Measurements from ENCODE around the gene DCP1A. TPM values are rescaled to one million over a fixed set of nuclear protein-coding genes. Genes with fewer than 3 reads are reported as not detected.
"Not testable (repeated sequence)": the region's sequence is repeated elsewhere in the genome, so short reads cannot be mapped to it uniquely, and the experiment has no call there.

DCP1A gene
- total RNA-seq (2014; rRNA removed; shearing (Covaris generic)) = 13.7 and 14.4 TPM in 2 replicates

DNA sequence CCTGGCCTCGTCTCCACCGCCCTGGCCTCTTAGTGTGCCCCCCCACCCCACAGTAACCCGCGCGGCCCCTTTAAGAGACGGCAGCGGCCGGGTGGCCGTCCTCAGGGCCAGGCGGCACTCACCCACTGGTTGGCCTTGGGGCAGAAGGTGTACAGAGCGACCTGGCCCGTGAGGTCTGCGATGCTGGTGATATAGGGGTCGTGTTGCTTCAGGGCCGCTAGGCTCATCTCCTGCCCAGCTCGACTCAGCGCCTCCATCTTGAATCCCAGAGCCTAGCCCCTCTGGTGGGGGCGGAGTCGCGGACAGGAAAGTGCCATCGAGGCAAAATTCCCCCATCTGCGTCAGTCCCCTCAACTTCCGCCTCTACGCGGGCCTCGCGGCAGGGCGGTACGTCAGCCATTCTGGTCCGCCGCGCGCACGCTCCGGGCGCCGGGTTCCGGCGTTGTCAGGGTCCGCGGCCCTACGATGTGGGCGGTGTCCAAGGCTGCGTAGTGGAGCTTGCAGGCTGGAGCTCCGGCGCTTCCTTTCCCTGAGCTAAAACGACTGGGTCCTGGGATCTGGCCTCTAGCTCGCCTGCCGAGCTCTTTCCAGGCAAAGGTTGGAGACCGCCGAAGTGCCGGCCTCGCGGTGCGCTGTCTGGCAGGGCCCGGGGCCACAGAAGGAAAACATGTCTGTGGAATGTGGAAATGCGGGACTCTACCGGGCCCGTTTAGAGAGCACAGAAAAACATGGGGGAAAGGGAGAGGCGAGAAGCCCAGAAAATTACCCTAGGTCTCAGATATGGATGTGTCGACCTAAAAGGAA is at the start of gene DCP1A:
Gene DCP1A, minus strand, starts transcription at position 283 of the 804 bp plus-strand sequence. Its CDS starts 26 bp downstream, at position 257.
- peak; percentile 95 for DNase-seq (ENCODE audit: low read depth)

DNA sequence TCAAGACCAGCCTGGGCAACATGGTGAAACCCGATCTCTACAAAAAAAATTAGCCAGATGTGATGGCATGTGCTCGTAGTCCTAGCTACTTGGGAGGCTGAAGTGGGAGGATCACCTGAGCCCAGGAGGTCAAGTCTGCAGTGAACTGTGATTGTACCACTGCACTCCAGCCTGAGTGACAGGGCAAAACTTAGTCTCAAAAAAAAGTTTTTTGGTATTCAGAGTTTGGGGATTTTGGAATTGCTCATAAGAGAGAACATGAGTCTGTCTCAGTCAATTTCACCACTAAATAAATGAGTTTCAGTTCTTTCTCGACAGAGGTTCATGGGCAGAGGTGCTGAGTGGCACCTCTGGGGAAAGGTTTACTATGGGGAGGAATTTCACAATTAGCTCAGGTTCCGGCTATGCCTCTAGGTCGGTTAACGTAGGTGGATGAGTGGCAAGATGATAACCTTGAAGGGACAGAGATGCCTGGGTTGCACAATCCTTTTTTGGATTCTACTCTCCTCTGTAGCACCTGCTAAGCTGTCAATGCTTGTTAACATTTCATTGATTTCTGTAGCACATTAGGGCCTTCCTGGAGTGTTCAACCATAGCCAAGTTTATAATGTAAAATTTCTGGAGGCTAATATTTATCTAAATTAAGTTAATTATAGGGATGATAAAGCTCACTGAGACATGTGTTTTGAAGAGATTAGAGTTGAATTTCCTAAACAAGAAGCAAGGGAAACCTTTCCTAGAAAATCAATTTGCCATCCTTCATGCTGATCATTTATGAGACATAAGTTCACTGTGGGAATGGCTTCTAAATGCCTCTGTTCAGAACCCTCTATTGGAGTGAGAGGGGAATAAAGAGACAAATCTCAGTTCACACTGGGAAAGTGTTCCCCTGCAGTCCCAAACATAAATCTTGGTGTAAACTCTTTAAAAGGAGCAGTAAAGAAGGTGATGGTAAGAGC is 37.4 kb upstream of the DCP1A start:
- DNase-seq (ENCODE audit: low read depth) = no peak

DNA sequence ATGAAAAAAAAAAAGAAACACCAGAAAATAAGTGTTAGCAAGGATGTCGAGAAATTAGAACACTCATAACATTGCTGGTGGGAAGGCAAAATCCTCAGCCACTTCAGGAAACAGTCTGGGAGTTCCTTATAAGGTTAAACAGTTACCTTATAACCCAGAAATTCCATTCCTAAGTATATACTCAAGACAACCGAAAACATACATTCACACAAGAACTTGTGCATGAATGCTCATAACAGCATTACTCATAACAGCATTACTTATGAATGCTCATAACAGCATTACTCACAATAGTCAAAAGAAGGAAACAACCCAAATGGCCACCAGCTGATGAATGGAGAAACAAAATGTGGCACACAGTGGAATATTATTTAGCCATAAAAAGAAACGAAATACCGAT is 34.8 kb upstream of the DCP1A start:
- DNase-seq (ENCODE audit: low read depth) = no peak

DNA sequence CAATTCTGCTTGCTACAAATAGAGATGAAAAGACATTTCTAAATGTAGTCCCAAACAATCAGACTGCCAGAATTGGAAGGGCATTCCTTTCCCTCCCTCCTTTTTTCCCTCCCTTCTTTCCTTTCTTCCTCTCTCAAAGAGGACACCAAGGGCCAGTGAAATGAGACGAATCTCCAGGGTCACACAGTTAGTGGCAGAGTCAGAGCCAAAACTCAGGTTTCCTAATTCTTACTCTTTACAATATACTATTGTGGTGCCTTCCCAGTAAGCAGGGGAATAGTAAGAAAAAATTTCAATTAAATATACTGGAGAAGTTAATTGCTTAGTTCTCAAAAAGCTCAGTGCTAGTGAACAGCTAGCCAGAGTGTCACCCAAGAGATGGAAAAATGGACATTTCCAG is 33.0 kb upstream of the DCP1A start:
- no peak for DNase-seq (ENCODE audit: low read depth)

DNA sequence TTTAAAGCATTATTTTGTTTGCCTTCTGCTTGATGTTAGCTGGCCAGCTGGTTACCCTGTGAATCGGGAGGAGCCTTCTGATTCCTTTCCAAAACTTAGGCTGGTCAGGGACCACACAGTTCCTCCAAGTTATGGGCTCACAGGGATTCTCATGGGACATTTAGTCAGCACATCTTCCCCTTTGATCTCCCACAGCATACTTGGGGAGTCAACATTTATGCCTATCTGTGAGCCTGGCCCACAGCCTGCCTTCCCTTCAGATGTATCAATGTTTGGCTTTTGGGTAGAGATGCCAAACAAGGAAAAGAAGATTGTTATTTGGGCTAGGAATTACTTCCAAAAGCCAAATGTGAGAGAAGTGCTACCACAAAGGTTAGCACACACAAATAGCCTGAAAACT is 32.6 kb upstream of the DCP1A start:
- no peak for DNase-seq (ENCODE audit: low read depth)

DNA sequence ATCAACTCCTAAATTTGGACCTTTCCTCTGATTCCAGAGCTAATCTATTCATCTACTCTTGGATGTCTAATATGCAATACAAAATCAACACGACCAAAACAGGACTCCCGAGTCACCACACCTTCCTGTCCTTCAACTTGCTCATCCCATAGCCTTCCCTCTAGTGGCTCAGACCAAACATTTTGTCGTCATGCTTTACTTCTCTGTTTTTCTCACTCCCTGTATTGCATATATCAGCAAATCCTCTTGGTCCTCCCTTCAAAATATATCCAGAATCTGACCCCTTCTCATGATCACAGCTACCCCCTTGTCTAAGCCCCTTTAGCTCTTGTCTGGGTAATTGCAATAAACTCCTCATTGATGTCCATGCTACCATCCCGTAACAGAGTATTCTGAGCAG is 30.5 kb upstream of the DCP1A start:
- DNase-seq (ENCODE audit: low read depth) = no peak

DNA sequence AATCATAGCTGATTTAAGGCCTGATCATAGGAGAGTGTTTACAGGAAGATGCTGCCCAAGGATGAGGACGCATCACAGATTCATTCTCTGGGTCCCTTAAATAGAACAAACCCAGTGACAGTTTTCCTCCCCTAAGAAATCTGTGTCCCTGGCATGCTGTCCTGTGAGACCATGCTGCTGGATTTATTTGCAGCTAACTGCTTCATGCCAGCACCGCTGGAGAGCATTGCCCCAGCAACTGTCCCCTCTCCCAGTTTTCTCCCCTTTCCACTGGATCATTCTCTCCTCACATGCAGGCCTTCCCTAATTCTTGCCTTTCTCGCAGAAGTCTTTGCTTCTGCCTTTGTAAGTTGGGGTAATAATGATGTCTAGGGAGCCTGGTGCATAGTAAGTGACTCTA is 29.3 kb upstream of the DCP1A start:
- DNase-seq (ENCODE audit: low read depth) = no peak

DNA sequence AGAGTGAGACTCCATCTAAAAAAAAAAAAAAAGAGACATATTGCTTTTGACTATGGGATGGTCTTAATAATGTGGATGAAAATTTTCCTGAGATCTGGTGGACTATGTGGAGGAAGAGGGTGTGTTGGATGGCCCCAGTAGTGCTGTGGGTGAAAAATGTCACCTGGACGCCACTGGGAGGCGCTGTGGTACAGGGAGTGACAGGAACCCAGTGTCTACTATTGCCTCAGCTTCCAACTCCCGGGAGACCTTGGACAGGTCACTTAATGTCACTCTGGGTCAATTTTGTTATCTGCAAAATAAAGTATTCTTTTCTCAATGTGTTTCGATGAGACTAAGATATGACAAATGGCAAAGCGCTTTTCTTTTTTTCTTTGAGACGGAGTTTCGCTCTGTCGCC is 27.7 kb upstream of the DCP1A start:
- peak; percentile 60 for DNase-seq (ENCODE audit: low read depth)

DNA sequence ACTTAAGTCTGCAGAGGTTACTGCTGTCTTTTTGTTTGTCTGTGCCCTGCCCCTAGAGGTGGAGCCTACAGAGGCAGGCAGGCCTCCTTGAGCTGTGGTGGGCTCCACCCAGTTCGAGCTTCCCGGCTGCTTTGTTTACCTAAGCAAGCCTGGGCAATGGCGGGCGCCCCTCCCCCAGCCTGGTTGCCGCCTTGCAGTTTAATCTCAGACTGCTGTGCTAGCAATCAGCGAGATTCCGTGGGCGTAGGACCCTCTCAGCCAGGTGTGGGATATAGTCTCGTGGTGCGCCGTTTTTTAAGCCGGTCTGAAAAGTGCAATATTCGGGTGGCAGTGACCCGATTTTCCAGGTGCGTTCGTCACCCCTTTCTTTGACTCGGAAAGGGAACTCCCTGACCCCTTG is 23.4 kb upstream of the DCP1A start:
- DNase-seq (ENCODE audit: low read depth) = not testable (repeated sequence)

DNA sequence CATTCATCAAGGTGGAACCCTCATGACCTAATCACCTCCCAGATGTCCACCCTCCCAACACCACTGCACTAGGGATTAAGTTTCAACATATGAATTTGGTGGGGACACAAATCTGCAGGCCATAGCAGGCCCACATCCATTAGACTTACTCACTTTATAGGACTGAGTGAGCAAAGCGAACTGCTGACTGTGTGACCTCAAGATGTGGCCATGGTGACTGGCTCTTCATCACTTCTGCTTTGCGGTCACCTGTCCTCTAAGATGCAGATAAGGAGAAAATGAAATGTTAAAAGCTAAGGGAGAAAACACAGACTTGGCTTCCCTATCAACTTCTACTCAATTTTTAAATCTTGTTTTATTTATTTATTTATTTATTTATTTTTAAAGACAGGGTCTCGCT is 14.5 kb upstream of the DCP1A start:
- no peak for DNase-seq (ENCODE audit: low read depth)

DNA sequence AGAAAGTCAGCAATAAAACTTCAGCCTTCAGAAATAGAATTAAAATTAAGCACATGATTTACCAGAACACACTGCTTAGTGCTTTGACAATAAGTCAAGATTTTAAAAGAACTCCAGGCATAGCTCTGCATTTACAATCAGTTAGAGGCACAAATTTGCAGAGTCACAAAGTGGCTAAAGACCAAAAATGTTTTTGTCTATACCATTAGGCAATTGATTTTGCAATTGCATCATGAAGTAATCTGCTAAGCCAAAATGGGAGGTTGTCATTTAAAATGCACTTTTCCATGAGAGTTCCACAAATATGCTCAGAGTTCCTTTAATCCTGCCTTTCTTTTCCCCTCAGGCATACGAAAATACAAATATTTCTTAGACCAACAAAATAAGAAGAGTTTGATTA is 10.1 kb upstream of the DCP1A start:
- DNase-seq (ENCODE audit: low read depth) = no peak

DNA sequence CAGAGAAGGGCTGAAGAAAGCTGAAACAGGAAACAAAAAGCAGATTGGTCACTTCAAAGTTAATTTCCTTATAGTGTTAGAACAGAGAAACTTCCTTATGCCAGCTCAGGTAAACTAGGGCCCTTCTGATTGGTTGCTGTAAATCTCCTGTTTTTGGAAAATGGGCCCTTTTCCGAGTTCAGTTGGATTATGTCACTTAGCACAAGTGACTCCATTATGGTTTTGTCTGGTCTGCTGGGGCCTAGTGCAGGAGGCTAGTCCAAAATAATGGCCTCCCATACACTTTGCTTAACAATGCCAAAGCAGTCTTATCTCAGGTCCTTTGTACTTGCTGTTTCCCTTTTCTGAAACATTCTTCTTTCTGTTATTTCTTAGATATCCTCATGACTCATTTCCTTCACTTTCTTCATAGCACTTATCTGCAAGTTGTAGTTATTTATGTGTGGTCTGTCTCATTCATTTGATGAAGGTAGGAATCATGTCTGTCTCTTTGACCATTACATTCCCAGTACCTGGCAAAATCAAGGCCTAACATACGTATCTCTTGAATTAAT is 7.7 kb upstream of the DCP1A start:
- DNase-seq (ENCODE audit: low read depth) = peak; percentile 19

DNA sequence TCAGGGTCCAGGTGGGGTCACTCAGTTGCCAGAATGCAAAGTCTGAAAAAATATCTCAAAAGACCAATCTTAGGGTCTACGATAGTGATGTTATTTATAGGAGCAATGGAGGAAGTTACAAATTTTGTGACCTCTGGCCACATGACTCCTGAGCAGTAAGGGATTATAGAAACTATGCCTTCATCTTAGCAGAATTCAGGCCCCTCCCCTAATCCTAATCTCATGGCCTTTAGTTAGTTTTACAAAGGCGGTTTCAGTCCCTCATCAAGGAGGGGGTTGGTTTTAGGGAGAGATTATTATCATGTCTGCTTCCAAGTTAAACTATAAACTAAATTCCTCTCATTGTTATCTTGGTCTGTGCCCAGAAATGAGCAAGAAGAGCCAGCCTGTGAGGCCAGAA is 5.9 kb upstream of the DCP1A start:
- DNase-seq (ENCODE audit: low read depth) = no peak

DNA sequence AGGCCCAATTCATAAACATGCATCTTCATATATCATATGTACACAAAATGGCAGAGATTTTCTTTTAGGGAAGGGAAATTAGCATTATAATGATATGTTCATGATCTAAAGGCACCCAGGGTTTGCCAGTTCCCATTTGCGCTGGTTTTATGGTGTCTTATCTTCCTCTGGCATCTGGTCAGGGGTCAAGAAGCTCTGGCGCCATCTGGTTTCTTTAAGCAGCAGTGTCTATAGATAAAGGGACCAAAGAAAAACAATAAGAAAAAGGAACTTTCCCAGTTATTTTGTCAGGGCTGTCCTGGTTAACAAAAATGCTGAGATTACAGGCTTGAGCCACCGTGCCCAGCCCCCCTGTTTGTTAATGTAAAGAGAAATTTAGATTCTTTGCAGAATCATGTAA is 3.3 kb upstream of the DCP1A start:
- peak; percentile 70 for DNase-seq (ENCODE audit: low read depth)

DNA sequence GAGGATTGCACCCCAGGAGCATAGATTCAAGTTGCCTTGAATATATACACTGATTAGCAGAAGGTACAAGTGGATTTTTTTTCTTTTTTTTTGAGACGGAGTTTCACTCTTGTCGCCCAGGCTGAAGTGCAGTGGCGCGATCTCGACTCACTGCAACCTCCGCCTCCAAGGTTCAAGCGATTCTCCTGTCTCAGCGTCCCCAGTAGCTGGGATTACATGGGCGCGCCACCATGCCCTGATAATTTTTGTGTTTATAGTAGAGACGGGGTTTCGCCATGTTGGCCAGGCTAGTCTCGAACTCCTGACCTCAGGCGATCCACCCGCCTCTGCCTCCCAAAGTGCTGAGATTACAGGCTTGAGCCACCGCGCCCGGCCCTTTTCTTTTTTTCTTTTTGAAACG is 775 bp upstream of the DCP1A start:
- not testable (repeated sequence) for DNase-seq (ENCODE audit: low read depth)

DNA sequence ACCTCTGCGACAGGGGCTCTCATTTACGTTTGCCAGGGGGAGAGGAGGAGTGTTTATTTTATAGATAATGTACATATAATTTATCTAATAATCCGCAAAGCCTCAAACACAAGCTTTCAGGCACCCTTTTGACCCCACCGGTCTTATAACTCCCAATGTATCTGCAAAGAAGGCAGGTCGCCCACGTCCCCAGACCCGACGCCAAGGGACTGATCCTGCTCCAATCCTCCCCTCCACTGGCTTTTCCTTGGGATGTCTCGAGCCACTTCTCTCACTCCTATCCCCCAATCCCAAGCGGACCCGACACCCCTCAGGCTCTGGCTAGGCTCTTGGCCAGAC is 452 bp downstream of the DCP1A start:
- no peak for DNase-seq (ENCODE audit: low read depth)

DNA sequence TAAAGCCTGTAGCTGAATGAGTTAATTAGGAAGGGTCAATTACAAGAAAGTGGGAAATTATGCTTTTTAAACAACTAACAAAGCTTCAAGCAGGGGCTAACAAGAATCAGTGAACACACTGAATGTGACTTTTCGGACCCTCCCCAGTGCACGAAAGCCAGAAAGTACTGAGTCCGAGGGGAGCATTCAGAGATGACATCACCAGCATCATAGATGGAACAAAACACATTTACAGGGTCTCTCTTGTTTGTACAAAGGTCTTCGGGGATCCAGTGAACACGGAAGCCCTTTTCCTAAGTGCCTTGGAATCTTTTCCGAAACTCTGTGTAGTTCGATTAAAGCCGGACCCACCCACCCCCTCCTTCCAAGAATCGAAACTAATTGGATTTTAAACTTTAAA is 829 bp downstream of the DCP1A start:
- peak; percentile 15 for DNase-seq (ENCODE audit: low read depth)

DNA sequence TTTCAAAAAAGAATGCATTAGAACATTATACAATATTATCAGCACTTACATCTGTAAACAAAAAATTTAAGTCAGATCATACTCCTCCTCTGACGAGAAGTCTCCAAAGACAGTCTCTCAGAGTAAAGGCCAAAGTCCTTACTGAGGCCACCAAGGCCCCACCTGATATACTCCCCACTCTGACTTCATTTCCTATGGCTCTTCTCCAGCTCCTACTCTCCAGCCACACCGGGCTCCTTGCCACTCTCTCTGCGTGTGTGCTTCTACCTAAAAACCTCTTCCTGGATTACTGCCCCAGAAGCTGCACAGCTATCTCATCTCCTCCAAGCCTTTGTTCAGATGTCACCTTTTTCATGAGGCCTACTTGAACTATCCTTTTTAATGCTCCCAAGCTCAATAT is 5.0 kb downstream of the DCP1A start:
- no peak for DNase-seq (ENCODE audit: low read depth)

DNA sequence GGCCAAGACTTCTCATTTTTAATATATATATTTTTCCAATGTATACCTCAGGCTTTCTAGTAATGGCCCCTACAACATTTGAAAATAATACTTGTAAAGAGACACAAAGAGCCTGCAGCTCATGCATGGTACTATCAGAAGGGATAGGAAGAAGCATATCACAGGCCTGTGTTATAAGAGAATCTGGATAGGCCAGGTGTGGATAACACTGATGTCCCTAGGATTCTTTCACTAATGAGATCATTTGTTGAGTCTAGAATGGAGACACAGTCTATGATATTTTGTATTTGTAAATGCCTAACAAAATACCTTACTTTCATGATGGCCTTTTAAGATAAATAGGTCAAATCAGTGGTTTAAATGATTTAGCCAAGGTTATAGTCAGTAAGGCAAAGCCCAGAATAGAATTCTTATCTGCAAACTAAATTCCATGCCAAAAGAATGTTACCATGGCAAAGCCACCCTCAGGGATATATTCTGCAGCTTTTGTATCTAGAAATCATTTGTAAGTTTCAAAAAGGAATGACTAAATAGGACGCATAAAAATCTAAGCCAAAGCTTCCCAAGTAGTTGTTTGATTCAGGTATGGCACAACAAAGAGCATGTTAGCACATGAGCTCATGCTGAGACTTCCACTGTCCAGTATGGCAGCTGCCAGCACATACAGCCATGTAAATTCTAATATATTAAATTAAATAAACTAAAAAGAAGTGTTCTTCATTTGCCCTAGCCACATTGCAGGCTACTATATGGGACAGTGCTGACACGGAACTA is 10.0 kb downstream of the DCP1A start:
- no peak for DNase-seq (ENCODE audit: low read depth)

DNA sequence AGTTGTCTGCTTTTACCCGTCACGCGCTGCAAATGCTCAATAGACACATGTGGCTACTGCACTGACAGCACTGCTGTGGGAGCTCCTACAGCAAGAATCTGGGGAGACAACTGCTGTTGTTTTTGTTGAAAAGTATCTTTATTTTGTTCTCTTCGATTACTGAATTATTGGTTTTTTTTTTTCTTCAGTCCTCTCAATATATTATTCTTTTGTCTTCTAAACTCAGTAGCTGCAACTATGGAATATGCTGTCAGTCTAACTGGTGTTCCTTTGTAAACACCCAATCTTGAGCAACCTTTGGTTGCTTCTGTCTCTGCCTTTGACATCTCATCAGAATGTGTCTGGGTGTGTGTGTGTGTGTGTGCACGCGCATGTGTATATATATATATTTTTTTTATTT is 12.6 kb downstream of the DCP1A start:
- no peak for DNase-seq (ENCODE audit: low read depth)

DNA sequence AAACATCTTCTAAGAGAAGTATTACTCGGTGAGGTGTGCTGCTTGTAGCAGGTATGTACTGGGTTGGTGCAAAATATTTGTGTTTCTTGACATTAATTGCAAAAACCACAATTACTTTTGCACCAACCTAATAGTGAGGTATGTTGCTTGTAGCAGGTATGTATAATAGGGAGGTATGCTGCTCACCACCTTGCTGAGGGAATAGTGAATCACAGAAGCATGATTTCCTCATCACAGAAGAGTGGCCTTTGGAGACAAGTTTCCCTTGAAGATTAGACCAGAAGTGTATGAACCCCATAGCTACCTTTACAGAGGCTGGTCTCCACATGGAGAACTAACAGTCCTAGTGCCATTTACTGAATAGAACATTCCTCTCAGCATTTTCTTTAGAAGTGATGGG is 15.5 kb downstream of the DCP1A start:
- no peak for DNase-seq (ENCODE audit: low read depth)

DNA sequence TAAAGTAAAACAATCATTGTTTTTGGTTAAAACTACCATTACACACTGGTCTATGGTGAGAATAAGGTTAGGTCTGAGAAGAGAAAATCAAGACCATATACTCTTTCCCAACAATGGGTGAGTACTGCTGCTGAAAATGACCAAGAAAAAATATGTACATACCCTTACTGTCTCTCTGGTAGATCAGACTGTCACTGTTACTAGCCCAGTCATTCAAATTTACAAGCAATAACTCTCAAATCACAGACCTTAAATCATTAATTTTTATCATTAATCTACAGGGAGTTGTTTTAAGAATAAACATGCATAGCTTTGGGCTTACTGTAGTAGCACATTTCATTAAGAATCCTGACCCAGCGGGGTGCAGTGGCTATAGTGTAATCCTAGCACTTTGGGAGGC is 17.4 kb downstream of the DCP1A start:
- no peak for DNase-seq (ENCODE audit: low read depth)
